SK-N-SH treated with all-trans-retinoic acid at 6 μM for 48 hours (cell line): Measurements from ENCODE around the gene GRID1.

ENCODE experiments used
- ATAC-seq: fragments of 200-7000 bp; cut with Tn5 transposase; 3 replicates; pipeline ENCODE4 v1.9.1; 2020; ENCODE audit warnings: mild to moderate bottlenecking, moderate library complexity
- ARNTL ChIP-seq: fragments of 450-650 bp; formaldehyde crosslinking; IDR thresholded peaks from 2 replicates; pipeline ENCODE4 v1.5.0; 2020; ENCODE audit warnings: low read depth, mild to moderate bottlenecking, moderate library complexity, borderline replicate concordance
- BACH2 ChIP-seq: fragments of 250-450 bp; sonication (Bioruptor Pico); IDR thresholded peaks from 2 replicates; pipeline ENCODE4 v1.9.0; 2021; ENCODE audit warnings: mild to moderate bottlenecking, borderline replicate concordance
- CSDC2 ChIP-seq: fragments of 250-450 bp; sonication (Bioruptor Pico); IDR thresholded peaks from 2 replicates; pipeline ENCODE4 v1.5.0; 2020; ENCODE audit warnings: mild to moderate bottlenecking, moderate library complexity
- ESRRG ChIP-seq: fragments of 250-450 bp; sonication (Bioruptor Pico); IDR thresholded peaks from 2 replicates; pipeline ENCODE4 v1.6.1; 2021; ENCODE audit warnings: mild to moderate bottlenecking
- GLIS3 ChIP-seq: fragments of 250-450 bp; sonication (Bioruptor Pico); IDR thresholded peaks from 2 replicates; pipeline ENCODE4 v1.5.0; 2020; ENCODE audit warnings: mild to moderate bottlenecking, moderate library complexity
- ISL1 ChIP-seq: fragments of 250-450 bp; sonication (Bioruptor Pico); IDR thresholded peaks from 2 replicates; pipeline ENCODE4 v2.1.2; 2022; ENCODE audit warnings: mild to moderate bottlenecking, moderate library complexity
- PPARA ChIP-seq: fragments of 250-450 bp; sonication (Bioruptor Pico); IDR thresholded peaks from 2 replicates; pipeline ENCODE4 v1.5.0; 2020; ENCODE audit warnings: mild to moderate bottlenecking, borderline replicate concordance
- RARB ChIP-seq: fragments of 250-450 bp; sonication (Bioruptor Pico); IDR thresholded peaks from 2 replicates; pipeline ENCODE4 v1.8.0; 2021; ENCODE audit warnings: mild to moderate bottlenecking, moderate library complexity
- SNAI2 ChIP-seq: fragments of 250-450 bp; sonication (Bioruptor Pico); IDR thresholded peaks from 2 replicates; pipeline ENCODE4 v1.5.0; 2020; ENCODE audit warnings: mild to moderate bottlenecking, moderate library complexity
- TOX ChIP-seq: fragments of 250-450 bp; sonication (Bioruptor Pico); IDR thresholded peaks from 2 replicates; pipeline ENCODE4 v1.8.0; 2021; ENCODE audit warnings: mild to moderate bottlenecking, moderate library complexity, borderline replicate concordance
- ZC3H10 ChIP-seq: fragments of 250-450 bp; sonication (Bioruptor Pico); IDR thresholded peaks from 2 replicates; pipeline ENCODE4 v1.5.1; 2021; ENCODE audit warnings: mild to moderate bottlenecking, moderate library complexity
- ZFP3 ChIP-seq: fragments of 250-450 bp; sonication (Bioruptor Pico); IDR thresholded peaks from 2 replicates; pipeline ENCODE4 v1.5.0; 2020; ENCODE audit warnings: mild to moderate bottlenecking, moderate library complexity
- ZFP30 ChIP-seq: fragments of 450-650 bp; formaldehyde crosslinking; IDR thresholded peaks from 2 replicates; pipeline ENCODE4 v1.5.0; 2022; ENCODE audit warnings: mild to moderate bottlenecking, moderate library complexity
- ZNF565 ChIP-seq: fragments of 450-650 bp; formaldehyde crosslinking; conservative IDR thresholded peaks from 2 replicates; pipeline ENCODE4 v1.5.0; 2020; ENCODE audit warnings: low read depth, mild to moderate bottlenecking, moderate library complexity
- ZNF70 ChIP-seq: fragments of 450-650 bp; formaldehyde crosslinking; IDR thresholded peaks from 2 replicates; pipeline ENCODE4 v1.5.0; 2020; ENCODE audit warnings: mild to moderate bottlenecking, moderate library complexity
- ZNF8 ChIP-seq: fragments of 450-650 bp; formaldehyde crosslinking; IDR thresholded peaks from 2 replicates; pipeline ENCODE4 v1.5.0; 2020; ENCODE audit warnings: mild to moderate bottlenecking, moderate library complexity
- TF ChIP-seq, protein P1 (sequence below): fragments of 250-450 bp; sonication (Bioruptor Pico); IDR thresholded peaks from 2 replicates; pipeline ENCODE4 v1.5.0; 2020; ENCODE audit warnings: mild to moderate bottlenecking, moderate library complexity
- TF ChIP-seq, protein P2 (sequence below): fragments of 250-450 bp; sonication (Bioruptor Pico); IDR thresholded peaks from 2 replicates; pipeline ENCODE4 v1.5.1; 2020; ENCODE audit warnings: low read depth, mild to moderate bottlenecking, moderate library complexity
- TF ChIP-seq, protein P3 (sequence below): fragments of 250-450 bp; sonication (Bioruptor Pico); IDR thresholded peaks from 2 replicates; pipeline ENCODE4 v1.5.1; 2021; ENCODE audit warnings: mild to moderate bottlenecking, moderate library complexity
- TF ChIP-seq, protein P4 (sequence below): fragments of 250-450 bp; sonication (Bioruptor Pico); IDR thresholded peaks from 2 replicates; pipeline ENCODE4 v1.8.0; 2021; ENCODE audit warnings: low read depth, mild to moderate bottlenecking, moderate library complexity, borderline replicate concordance
- TF ChIP-seq, protein P5 (sequence below): fragments of 250-450 bp; sonication (Bioruptor Pico); IDR thresholded peaks from 2 replicates; pipeline ENCODE4 v1.8.0; 2020; ENCODE audit warnings: mild to moderate bottlenecking, moderate library complexity, borderline replicate concordance

The GRID1 gene

GRCh38 chr10:86187499-86188239, 178.9 kb downstream of the GRID1 start:
- TF ChIP-seq, protein P1, sequence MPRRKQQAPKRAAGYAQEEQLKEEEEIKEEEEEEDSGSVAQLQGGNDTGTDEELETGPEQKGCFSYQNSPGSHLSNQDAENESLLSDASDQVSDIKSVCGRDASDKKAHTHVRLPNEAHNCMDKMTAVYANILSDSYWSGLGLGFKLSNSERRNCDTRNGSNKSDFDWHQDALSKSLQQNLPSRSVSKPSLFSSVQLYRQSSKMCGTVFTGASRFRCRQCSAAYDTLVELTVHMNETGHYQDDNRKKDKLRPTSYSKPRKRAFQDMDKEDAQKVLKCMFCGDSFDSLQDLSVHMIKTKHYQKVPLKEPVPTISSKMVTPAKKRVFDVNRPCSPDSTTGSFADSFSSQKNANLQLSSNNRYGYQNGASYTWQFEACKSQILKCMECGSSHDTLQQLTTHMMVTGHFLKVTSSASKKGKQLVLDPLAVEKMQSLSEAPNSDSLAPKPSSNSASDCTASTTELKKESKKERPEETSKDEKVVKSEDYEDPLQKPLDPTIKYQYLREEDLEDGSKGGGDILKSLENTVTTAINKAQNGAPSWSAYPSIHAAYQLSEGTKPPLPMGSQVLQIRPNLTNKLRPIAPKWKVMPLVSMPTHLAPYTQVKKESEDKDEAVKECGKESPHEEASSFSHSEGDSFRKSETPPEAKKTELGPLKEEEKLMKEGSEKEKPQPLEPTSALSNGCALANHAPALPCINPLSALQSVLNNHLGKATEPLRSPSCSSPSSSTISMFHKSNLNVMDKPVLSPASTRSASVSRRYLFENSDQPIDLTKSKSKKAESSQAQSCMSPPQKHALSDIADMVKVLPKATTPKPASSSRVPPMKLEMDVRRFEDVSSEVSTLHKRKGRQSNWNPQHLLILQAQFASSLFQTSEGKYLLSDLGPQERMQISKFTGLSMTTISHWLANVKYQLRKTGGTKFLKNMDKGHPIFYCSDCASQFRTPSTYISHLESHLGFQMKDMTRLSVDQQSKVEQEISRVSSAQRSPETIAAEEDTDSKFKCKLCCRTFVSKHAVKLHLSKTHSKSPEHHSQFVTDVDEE (CRISPR knock-in tag): no peak
- TF ChIP-seq ZFP3 (CRISPR knock-in tag) (no peak), ZNF8 (CRISPR knock-in tag) (no peak)
- TF ChIP-seq, protein P2, sequence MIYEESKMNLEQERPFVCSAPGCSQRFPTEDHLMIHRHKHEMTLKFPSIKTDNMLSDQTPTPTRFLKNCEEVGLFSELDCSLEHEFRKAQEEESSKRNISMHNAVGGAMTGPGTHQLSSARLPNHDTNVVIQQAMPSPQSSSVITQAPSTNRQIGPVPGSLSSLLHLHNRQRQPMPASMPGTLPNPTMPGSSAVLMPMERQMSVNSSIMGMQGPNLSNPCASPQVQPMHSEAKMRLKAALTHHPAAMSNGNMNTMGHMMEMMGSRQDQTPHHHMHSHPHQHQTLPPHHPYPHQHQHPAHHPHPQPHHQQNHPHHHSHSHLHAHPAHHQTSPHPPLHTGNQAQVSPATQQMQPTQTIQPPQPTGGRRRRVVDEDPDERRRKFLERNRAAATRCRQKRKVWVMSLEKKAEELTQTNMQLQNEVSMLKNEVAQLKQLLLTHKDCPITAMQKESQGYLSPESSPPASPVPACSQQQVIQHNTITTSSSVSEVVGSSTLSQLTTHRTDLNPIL: no peak
- ATAC-seq: no peak

GRCh38 chr10:86186633-86187032, 180.0 kb downstream of the GRID1 start:
- TF ChIP-seq, protein P3, sequence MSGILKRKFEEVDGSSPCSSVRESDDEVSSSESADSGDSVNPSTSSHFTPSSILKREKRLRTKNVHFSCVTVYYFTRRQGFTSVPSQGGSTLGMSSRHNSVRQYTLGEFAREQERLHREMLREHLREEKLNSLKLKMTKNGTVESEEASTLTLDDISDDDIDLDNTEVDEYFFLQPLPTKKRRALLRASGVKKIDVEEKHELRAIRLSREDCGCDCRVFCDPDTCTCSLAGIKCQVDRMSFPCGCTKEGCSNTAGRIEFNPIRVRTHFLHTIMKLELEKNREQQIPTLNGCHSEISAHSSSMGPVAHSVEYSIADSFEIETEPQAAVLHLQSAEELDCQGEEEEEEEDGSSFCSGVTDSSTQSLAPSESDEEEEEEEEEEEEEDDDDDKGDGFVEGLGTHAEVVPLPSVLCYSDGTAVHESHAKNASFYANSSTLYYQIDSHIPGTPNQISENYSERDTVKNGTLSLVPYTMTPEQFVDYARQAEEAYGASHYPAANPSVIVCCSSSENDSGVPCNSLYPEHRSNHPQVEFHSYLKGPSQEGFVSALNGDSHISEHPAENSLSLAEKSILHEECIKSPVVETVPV (CRISPR knock-in tag): no peak
- TF ChIP-seq ZNF70 (CRISPR knock-in tag) (no peak), ZC3H10 (no peak)
- ATAC-seq: no peak

- TF ChIP-seq, protein P4, sequence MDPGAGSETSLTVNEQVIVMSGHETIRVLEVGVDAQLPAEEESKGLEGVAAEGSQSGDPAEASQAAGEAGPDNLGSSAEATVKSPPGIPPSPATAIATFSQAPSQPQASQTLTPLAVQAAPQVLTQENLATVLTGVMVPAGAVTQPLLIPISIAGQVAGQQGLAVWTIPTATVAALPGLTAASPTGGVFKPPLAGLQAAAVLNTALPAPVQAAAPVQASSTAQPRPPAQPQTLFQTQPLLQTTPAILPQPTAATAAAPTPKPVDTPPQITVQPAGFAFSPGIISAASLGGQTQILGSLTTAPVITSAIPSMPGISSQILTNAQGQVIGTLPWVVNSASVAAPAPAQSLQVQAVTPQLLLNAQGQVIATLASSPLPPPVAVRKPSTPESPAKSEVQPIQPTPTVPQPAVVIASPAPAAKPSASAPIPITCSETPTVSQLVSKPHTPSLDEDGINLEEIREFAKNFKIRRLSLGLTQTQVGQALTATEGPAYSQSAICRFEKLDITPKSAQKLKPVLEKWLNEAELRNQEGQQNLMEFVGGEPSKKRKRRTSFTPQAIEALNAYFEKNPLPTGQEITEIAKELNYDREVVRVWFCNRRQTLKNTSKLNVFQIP (CRISPR knock-in tag): no peak
- TF ChIP-seq, protein P5, sequence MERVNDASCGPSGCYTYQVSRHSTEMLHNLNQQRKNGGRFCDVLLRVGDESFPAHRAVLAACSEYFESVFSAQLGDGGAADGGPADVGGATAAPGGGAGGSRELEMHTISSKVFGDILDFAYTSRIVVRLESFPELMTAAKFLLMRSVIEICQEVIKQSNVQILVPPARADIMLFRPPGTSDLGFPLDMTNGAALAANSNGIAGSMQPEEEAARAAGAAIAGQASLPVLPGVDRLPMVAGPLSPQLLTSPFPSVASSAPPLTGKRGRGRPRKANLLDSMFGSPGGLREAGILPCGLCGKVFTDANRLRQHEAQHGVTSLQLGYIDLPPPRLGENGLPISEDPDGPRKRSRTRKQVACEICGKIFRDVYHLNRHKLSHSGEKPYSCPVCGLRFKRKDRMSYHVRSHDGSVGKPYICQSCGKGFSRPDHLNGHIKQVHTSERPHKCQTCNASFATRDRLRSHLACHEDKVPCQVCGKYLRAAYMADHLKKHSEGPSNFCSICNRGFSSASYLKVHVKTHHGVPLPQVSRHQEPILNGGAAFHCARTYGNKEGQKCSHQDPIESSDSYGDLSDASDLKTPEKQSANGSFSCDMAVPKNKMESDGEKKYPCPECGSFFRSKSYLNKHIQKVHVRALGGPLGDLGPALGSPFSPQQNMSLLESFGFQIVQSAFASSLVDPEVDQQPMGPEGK (CRISPR knock-in tag): no peak
- TF ChIP-seq ARNTL (CRISPR knock-in tag) (no peak), ZNF70 (CRISPR knock-in tag) (no peak), TOX (CRISPR knock-in tag) (no peak), ZFP30 (CRISPR knock-in tag) (no peak), CSDC2 (CRISPR knock-in tag) (no peak), PPARA (no peak), ISL1 (CRISPR knock-in tag) (no peak), RARB (CRISPR knock-in tag) (no peak), ZNF8 (CRISPR knock-in tag) (no peak), SNAI2 (CRISPR knock-in tag) (no peak), ZFP3 (CRISPR knock-in tag) (no peak), ESRRG (no peak), GLIS3 (CRISPR knock-in tag) (no peak), ZNF565 (CRISPR knock-in tag) (no peak), ZC3H10 (no peak), BACH2 (CRISPR knock-in tag) (no peak)
- TF ChIP-seq, protein P3 (CRISPR knock-in tag): no peak
- TF ChIP-seq, protein P2: no peak
- no peak for ATAC-seq
Measured at GRCh38 chr10:86182595-86182994, 184.0 kb downstream of the GRID1 start.
